Stimulated activated naive B cell treated with anti-CD40 and anti-IgM and Interleukin-4, amounts not matched to agents 10 μg/mL and 1 μg/mL and 100 μg/mL, for 72 hours (primary cell): Measurements from ENCODE around the gene ZMAT5.

Source experiments
- ATAC-seq, 2 donors: fragments of 150-1000 bp; cut with Tn5 transposase; replicated peaks; 2 replicates each; pipeline ENCODE4 v1.10.0; 2021; ENCODE audit warnings: moderate library complexity in 1 of 2
- DNase-seq: peaks from one replicate; pipeline ENCODE4 v3.0.0; 2021
- H3K27ac Mint-ChIP-seq: one replicate; pipeline ENCODE4 v1.8.0; 2022; ENCODE audit warnings: mild to moderate bottlenecking, mixed read lengths
- H3K27me3 Mint-ChIP-seq, 2 donors: one replicate each; pipeline ENCODE4 v1.8.0; 2022; ENCODE audit warnings: mixed read lengths in 2 of 2
- H3K36me3 Mint-ChIP-seq, 2 donors: one replicate each; pipeline ENCODE4 v1.8.0; 2022; ENCODE audit warnings: mixed read lengths in 2 of 2, mild to moderate bottlenecking in 1 of 2
- H3K4me1 Mint-ChIP-seq, 2 donors: one replicate each; pipeline ENCODE4 v1.8.0; 2022; ENCODE audit warnings: mixed read lengths in 2 of 2, mild to moderate bottlenecking in 1 of 2
- H3K4me3 Mint-ChIP-seq, 2 donors: one replicate each; pipeline ENCODE4 v1.8.0; 2022; ENCODE audit warnings: mild to moderate bottlenecking in 2 of 2, mixed read lengths in 2 of 2, moderate library complexity in 1 of 2
- H3K9me3 Mint-ChIP-seq, 2 donors: one replicate each; pipeline ENCODE4 v1.8.0; 2022; ENCODE audit warnings: mixed read lengths in 2 of 2, mild to moderate bottlenecking in 1 of 2

The ZMAT5 gene

DNA sequence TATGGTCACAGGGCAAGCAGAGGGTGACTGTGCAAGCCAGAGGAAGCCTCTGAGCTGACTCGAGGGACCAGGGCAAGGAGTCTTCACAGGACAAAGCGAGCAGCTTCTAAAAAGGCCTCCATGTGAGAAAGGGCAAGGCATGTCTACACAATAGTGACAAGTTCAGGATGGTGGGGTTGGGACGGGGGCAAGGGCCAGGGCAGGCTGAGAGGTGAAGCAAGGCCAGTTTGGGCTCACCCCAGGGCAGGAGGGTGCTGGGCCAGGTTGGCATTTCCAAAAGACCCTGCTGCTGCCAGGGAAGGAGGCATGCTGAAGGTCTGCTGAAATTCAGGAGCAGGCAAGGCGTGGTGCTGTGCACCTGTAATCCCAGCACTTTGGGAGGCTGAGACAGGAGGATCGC, 59.3 kb downstream of the ZMAT5 start:
- H3K27me3 Mint-ChIP-seq: peaks cover 5 to 35% of the 10 kb centered on the region in 2 donors
- H3K9me3 Mint-ChIP-seq: no peaks in the 10 kb centered on the region
- H3K4me1 Mint-ChIP-seq: peaks cover 3 to 13% of the 10 kb centered on the region in 2 donors
- H3K27ac Mint-ChIP-seq: no peak overlapping the region
- no peak overlapping the region for H3K4me3 Mint-ChIP-seq
- no peak for DNase-seq
- peaks cover 0 to 5% of the 10 kb centered on the region in 2 donors for H3K36me3 Mint-ChIP-seq
- ATAC-seq: no peak

- no peaks in the 10 kb centered on the region for H3K9me3 Mint-ChIP-seq
- H3K27me3 Mint-ChIP-seq: peaks cover 2 to 34% of the 10 kb centered on the region in 2 donors
- DNase-seq (no peak), ATAC-seq (no peak)
- H3K36me3 Mint-ChIP-seq: peaks cover 0 to 5% of the 10 kb centered on the region in 2 donors
- no peak overlapping the region for H3K4me3 Mint-ChIP-seq
- no peak overlapping the region for H3K27ac Mint-ChIP-seq
- peaks cover 4 to 18% of the 10 kb centered on the region in 2 donors for H3K4me1 Mint-ChIP-seq
Observed at GRCh38 chr22:29707010-29707409, 59.8 kb downstream of the ZMAT5 start.

GRCh38 chr22:29706486-29706885, 60.3 kb downstream of the ZMAT5 start:
- Mint-ChIP-seq H3K4me3 (no peak overlapping the region), H3K4me1 (peaks cover 10 to 23% of the 10 kb centered on the region in 2 donors), H3K27me3 (peaks cover 0 to 33% of the 10 kb centered on the region in 2 donors), H3K36me3 (peaks cover 0 to 5% of the 10 kb centered on the region in 2 donors), H3K9me3 (no peaks in the 10 kb centered on the region), H3K27ac (no peak overlapping the region)
- DNase-seq (no peak), ATAC-seq (no peak)

DNA sequence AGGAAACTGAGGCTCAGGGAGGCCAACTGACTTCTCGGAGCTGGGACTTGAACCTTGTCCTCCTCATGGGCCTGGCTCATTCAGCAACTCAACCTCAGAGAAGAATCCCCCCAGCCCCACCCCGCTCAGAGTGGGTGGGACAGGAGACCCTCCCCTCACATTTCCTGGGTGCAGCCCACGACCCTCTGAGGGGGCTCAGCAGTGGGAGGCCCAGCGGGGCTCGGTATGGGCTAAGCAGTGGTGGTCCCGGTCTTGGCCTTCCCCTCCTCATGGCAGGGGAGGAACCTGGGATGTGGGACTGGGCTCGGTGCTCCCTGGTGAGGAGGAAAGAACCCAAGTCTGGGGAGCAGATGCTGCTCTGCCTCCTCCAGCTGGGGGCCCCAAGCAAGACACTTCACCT, 61.2 kb downstream of the ZMAT5 start:
- no peak for ATAC-seq
- Mint-ChIP-seq H3K27ac (no peak overlapping the region), H3K27me3 (peaks cover 0 to 33% of the 10 kb centered on the region in 2 donors), H3K4me1 (peaks cover 16 to 32% of the 10 kb centered on the region in 2 donors), H3K36me3 (peaks cover 0 to 5% of the 10 kb centered on the region in 2 donors), H3K9me3 (no peaks in the 10 kb centered on the region), H3K4me3 (no peak overlapping the region)
- DNase-seq: no peak

DNA sequence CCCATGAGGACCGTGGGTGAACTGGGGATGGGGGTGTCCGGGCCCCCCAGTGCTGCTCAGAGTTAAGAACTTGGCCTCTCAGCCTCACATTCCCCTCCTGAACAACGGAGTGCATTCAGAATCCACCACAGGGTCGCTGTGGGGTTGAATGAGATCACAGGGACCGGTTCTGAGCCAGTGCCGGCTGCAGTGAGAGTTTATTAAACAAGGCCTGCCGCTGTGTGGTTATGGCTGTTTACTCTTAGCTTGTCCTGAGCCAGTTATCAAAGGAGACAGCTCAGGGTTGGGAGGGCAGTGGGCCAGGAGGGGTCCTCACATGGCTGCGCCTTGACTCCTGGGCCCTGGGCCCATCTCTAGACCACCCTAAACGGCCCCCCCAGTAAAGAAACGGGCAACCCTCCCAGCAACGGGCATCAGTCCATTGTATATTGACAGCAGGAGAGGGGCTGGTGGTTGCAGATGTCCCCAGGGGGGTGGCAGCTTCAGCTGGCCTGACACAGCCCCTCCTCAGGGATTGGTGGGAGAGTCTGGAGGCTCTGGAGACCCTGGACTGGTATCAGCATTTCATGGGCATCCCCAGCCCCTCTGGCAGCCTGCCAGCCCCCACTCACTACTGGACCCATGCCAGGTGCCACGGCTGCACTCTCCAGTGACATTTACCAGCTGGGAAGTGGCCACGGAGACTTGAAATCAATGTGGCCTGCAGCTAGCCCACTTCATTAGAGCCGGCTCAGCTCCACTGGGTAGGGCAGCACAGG, 62.1 kb downstream of the ZMAT5 start:
- Mint-ChIP-seq H3K27me3 (peaks cover 0 to 27% of the 10 kb centered on the region in 2 donors), H3K9me3 (no peaks in the 10 kb centered on the region), H3K27ac (no peak overlapping the region), H3K4me1 (peaks cover 16 to 35% of the 10 kb centered on the region in 2 donors), H3K36me3 (peaks cover 0 to 5% of the 10 kb centered on the region in 2 donors), H3K4me3 (no peak overlapping the region)
- no peak for DNase-seq
- no peak for ATAC-seq

DNA sequence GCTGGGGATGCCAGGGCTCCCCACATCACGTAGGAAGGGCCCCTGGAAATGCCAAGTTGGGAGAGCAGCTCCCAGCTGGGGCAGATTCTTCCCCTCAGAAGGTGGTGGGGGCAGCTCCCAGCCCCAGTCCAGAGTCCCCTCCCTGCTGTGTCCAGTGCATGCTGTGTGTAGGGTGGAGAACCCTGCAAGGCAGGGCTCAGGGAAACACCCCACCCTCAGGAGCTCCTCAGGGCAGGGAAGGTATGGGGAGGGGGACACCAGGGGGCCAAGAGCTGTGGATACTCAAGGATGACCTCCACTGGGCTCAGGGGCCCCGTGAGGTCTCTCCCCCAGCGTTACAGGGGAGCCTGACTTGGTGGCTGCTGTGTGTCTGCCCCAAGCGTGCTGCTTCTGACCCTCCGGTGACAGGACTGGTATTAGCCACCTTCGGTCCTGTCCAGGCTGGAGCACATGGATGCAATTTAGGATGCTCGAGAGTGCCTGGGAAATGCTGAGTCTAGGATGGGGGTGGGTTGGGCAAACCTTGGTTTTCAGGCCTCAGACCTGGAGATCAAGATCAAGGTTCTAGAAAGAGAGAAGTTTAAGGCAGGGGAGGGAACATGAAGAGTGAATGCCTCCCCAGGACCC, 63.1 kb downstream of the ZMAT5 start:
- peaks cover 16 to 35% of the 10 kb centered on the region in 2 donors for H3K4me1 Mint-ChIP-seq
- ATAC-seq (peak; percentile 4 to 8), DNase-seq (no peak)
- H3K27me3 Mint-ChIP-seq: peaks cover 0 to 24% of the 10 kb centered on the region in 2 donors
- H3K9me3 Mint-ChIP-seq: no peaks in the 10 kb centered on the region
- H3K27ac Mint-ChIP-seq: no peak overlapping the region
- peaks cover 2 to 7% of the 10 kb centered on the region in 2 donors for H3K36me3 Mint-ChIP-seq
- no peak overlapping the region for H3K4me3 Mint-ChIP-seq

DNA sequence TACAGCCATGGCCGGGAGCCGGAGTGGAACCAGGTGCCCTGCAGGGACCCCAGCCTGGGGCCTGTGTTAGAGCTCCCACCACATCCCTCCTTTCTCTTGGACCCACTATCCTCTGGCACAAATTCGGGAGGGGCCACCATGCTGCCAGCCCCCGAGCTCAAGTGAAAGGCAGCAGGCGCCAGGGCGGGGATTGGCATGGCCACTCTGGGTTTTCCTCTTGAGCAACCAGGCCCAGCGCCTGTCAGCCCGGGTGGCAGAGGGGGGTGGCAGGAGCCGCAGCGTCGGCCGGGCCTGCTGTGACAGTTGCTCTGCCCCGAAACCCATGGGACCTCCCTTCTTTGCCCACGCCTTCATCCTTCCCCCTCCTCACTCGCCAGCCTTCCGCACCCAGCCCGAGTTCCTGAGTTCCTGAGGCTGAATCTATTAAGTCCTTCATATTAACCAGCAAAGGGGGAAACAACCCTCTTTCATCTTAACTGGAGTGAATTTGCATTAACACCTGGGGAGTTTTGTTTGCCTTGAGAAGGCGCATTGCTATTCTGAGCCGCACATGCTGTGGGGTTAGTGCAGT, 63.8 kb downstream of the ZMAT5 start:
- Mint-ChIP-seq H3K27ac (no peak overlapping the region), H3K9me3 (no peaks in the 10 kb centered on the region), H3K4me1 (peaks cover 16 to 35% of the 10 kb centered on the region in 2 donors), H3K4me3 (peak overlapping the region in 1 of 2 donors; percentile 61), H3K27me3 (peaks cover 0 to 18% of the 10 kb centered on the region in 2 donors), H3K36me3 (peaks cover 7 to 11% of the 10 kb centered on the region in 2 donors)
- DNase-seq (peak; percentile 12), ATAC-seq (peak; percentile 58 to 61)

DNA sequence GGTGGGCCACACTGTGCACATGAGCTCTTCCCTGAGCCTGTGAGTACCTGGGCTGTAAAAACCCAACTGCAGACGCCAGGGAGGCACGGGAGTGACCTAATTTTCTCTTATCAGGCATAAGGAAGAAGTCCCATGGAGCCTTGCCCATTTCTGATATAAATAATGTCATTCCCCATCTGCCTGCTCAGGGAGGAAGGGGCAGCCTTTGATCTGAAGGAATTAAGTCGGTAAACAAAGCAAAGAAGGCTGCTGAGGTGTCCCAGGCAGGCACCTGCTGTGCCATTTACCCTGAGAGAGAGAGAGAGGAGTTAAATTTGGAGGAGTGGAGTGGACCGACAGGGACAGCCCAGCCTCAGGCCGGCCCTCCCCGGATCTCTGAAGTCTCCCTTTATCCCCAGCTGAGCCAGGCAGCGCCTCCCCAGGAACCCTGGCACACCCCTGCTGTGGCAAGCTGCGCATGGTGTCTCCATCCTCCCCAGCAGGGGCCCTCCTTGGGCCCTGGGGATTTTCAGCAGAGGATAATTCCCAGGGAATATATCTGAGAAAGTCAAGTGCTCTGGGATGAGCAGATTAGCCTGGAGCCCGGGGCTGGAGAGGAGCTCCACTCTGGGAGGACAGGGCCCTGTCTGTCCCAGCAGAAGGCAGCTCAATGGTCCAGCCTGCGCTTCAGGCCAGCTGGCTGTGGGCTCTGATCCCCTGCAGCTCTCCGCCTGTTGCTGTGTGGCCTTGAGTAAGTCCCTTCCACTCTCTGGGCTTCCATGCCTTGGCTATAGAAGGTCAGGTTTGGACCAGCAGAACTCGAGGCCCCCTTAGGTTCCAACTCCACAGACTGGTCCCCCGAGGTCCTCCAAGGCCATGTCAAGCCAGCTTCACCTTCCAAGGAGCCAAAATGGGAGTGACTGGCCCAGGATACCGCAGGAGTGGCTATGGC, 64.5 kb downstream of the ZMAT5 start:
- H3K27ac Mint-ChIP-seq: peak overlapping the region; percentile 57
- DNase-seq (no peak), ATAC-seq (no peak)
- H3K27me3 Mint-ChIP-seq: peaks cover 0 to 12% of the 10 kb centered on the region in 2 donors
- H3K4me1 Mint-ChIP-seq: peaks cover 16 to 35% of the 10 kb centered on the region in 2 donors
- H3K4me3 Mint-ChIP-seq: peak overlapping the region in 1 of 2 donors; percentile 61
- H3K9me3 Mint-ChIP-seq: no peaks in the 10 kb centered on the region
- peaks cover 9 to 11% of the 10 kb centered on the region in 2 donors for H3K36me3 Mint-ChIP-seq

- H3K27ac Mint-ChIP-seq: peak overlapping the region; percentile 57
- ATAC-seq (peak; percentile 64 to 77), DNase-seq (peak; percentile 9)
- H3K4me3 Mint-ChIP-seq: no peak overlapping the region
- no peaks in the 10 kb centered on the region for H3K9me3 Mint-ChIP-seq
- H3K4me1 Mint-ChIP-seq: peaks cover 16 to 35% of the 10 kb centered on the region in 2 donors
- H3K36me3 Mint-ChIP-seq: peaks cover 15 to 17% of the 10 kb centered on the region in 2 donors
- H3K27me3 Mint-ChIP-seq: peaks cover 0 to 10% of the 10 kb centered on the region in 2 donors
Observed at GRCh38 chr22:29701155-29701999, 65.4 kb downstream of the ZMAT5 start.

- Mint-ChIP-seq H3K36me3 (peaks cover 21 to 22% of the 10 kb centered on the region in 2 donors), H3K4me1 (peaks cover 16 to 35% of the 10 kb centered on the region in 2 donors), H3K9me3 (no peaks in the 10 kb centered on the region), H3K27ac (peak overlapping the region; percentile 57), H3K27me3 (peaks cover 0 to 10% of the 10 kb centered on the region in 2 donors), H3K4me3 (no peak overlapping the region)
- ATAC-seq (no peak), DNase-seq (no peak)
Observed at GRCh38 chr22:29700900-29701154, 66.0 kb downstream of the ZMAT5 start.

GRCh38 chr22:29700206-29700899, 66.5 kb downstream of the ZMAT5 start:
- H3K9me3 Mint-ChIP-seq: no peaks in the 10 kb centered on the region
- no peak overlapping the region for H3K27ac Mint-ChIP-seq
- no peak overlapping the region for H3K4me3 Mint-ChIP-seq
- H3K4me1 Mint-ChIP-seq: peaks cover 16 to 35% of the 10 kb centered on the region in 2 donors
- no peak for ATAC-seq
- peaks cover 0 to 10% of the 10 kb centered on the region in 2 donors for H3K27me3 Mint-ChIP-seq
- peaks cover 26 to 27% of the 10 kb centered on the region in 2 donors for H3K36me3 Mint-ChIP-seq
- no peak for DNase-seq

DNA sequence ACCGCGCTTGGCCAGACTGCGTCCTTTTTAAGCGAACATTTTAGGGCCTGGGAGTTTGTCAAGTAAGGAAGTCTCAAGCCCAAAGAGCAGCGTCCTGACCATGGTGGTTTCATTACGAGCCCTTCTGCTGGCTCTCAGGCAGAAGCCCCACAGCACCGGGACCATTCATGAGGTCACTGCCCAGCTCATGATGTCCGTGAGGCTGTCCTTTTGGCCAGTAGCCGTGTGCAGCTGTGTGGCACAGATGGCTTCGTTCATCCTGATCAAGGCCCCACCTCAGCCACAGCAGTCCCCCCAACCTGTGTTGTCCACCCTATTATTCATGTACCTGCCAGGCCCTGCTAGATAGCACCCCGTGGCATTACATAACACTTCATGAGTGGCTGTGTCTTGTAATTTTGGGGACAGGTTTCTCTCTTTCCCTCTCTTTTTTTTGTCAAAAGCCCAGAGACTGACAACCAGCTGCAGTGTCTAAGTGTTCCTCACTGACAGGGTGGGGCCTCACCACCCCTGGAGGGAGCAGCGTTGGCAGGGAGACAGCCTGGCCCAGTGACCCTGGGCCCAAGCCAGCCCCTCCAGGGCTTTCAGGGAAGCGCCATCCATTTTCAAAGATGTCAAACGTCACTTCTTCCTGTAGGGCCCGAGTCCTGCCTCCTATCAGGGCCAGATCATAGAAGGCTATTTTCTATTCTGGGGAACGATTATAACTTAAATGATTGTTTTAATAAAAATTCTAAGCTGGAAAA, 68.8 kb downstream of the ZMAT5 start:
- H3K27ac Mint-ChIP-seq: no peak overlapping the region
- peaks cover 40 to 41% of the 10 kb centered on the region in 2 donors for H3K36me3 Mint-ChIP-seq
- H3K4me3 Mint-ChIP-seq: no peak overlapping the region
- no peak for DNase-seq
- H3K27me3 Mint-ChIP-seq: peaks cover 0 to 5% of the 10 kb centered on the region in 2 donors
- no peaks in the 10 kb centered on the region for H3K9me3 Mint-ChIP-seq
- ATAC-seq: no peak
- peaks cover 16 to 27% of the 10 kb centered on the region in 2 donors for H3K4me1 Mint-ChIP-seq
